MCF 10A (cell line): ENCODE data around the gene PRRT3. TPM values are rescaled to one million over a fixed set of nuclear protein-coding genes. Genes with fewer than 3 reads are reported as not detected.
A peak's percentile ranks its signal among the peaks of the same experiment; 100 is the strongest.

ENCODE experiments used
- BruUV-seq: library from RNA; stranded (reverse); fragments of 400-500 nt; replicated peaks from 2 replicates; lab custom pipeline; 2021; lab: Mats Ljungman, UMichigan
- CTCF ChIA-PET: fragments of 300-600 bp; sonication (Branson Sonifier 250); formaldehyde crosslinking; extraction: SDS; loops from one replicate; lab custom pipeline; 2021; ENCODE audit warnings: antibody characterized with exemption, inconsistent platforms; lab: Yijun Ruan, JAX
- POLR2A ChIA-PET: fragments of 300-600, 350-650 bp; sonication (Branson Sonifier 250); formaldehyde crosslinking; extraction: SDS; loops from one replicate; lab custom pipeline; 2020; ENCODE audit warnings: antibody characterized with exemption, inconsistent platforms; lab: Yijun Ruan, JAX
- DNase-seq: peaks from one replicate; pipeline ENCODE4 v3.0.0-alpha.2; 2018; ENCODE audit not compliant: unreplicated experiment
- H3K27ac Mint-ChIP-seq: one replicate; pipeline ENCODE4 v1.8.0; 2022; ENCODE audit warnings: mild to moderate bottlenecking, low read depth, mixed read lengths; ENCODE audit not compliant: unreplicated experiment
- H3K27me3 Mint-ChIP-seq: one replicate; pipeline ENCODE4 v1.8.0; 2022; ENCODE audit warnings: mixed read lengths; ENCODE audit not compliant: insufficient read depth, unreplicated experiment
- H3K36me3 Mint-ChIP-seq: one replicate; pipeline ENCODE4 v1.8.0; 2022; ENCODE audit warnings: mild to moderate bottlenecking, moderate library complexity, mixed read lengths; ENCODE audit not compliant: insufficient read depth, unreplicated experiment
- H3K4me1 Mint-ChIP-seq: one replicate; pipeline ENCODE4 v1.8.0; 2022; ENCODE audit warnings: mixed read lengths; ENCODE audit not compliant: insufficient read depth, unreplicated experiment
- H3K4me3 Mint-ChIP-seq: one replicate; pipeline ENCODE4 v1.8.0; 2022; ENCODE audit warnings: mild to moderate bottlenecking, moderate library complexity, mixed read lengths; ENCODE audit not compliant: unreplicated experiment
- H3K9me3 Mint-ChIP-seq: one replicate; pipeline ENCODE4 v1.8.0; 2022; ENCODE audit warnings: mixed read lengths; ENCODE audit not compliant: unreplicated experiment
- intact Hi-C: fragments of 100-400 bp; cut with micrococcal nuclease; formaldehyde crosslinking; loops from 2 replicates; pipeline ENCODE4 v1.14.1; 2022
- total RNA-seq: library from RNA; stranded (reverse); gene quantifications from 2 replicates; pipeline ENCODE4 v1.2.3, GENCODE V29; 2022
- TF ChIP-seq, protein P1 (sequence below): fragments of 200-600 bp; IDR thresholded peaks from one replicate; pipeline ENCODE4 v1.8.0; 2022; ENCODE audit warnings: antibody characterized with exemption, mild to moderate bottlenecking; ENCODE audit not compliant: unreplicated experiment

PRRT3 gene
- total RNA-seq, 1 experiment from 2014 or later, result 1.3 TPM

DNA sequence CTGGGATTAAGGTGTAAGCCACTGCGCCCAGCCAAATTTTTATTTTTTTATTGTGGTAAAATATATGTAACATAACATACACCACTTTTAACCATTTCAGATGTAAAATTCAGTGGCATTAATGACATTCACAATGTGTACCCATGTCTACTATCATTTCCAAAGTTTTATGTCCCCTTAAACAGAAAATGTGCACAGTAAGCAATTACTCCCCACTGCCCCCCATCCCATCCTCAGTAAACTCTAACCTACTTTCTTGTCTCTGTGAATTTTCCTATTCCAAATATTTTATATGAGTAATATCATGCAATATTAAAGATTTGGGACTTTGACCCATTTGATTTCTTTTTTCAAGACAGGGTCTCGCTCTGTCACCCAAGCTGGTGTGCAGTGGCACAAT is 14.6 kb upstream of the PRRT3 start:
- ChIA-PET POLR2A (interaction anchor here (0.6 kb wide), 2 partner anchors 138 to 801 kb away, joined by 3 read pairs; no protein-coding TSS in a partner anchor), CTCF (interaction anchor here (0.8 kb wide), 1 partner anchor 20 kb away, joined by 3 read pairs; no protein-coding TSS in a partner anchor)
- H3K4me3 Mint-ChIP-seq, result no peak overlapping the region
- no peak overlapping the region for H3K27ac Mint-ChIP-seq
- no peak for DNase-seq
- TF ChIP-seq, protein P1, sequence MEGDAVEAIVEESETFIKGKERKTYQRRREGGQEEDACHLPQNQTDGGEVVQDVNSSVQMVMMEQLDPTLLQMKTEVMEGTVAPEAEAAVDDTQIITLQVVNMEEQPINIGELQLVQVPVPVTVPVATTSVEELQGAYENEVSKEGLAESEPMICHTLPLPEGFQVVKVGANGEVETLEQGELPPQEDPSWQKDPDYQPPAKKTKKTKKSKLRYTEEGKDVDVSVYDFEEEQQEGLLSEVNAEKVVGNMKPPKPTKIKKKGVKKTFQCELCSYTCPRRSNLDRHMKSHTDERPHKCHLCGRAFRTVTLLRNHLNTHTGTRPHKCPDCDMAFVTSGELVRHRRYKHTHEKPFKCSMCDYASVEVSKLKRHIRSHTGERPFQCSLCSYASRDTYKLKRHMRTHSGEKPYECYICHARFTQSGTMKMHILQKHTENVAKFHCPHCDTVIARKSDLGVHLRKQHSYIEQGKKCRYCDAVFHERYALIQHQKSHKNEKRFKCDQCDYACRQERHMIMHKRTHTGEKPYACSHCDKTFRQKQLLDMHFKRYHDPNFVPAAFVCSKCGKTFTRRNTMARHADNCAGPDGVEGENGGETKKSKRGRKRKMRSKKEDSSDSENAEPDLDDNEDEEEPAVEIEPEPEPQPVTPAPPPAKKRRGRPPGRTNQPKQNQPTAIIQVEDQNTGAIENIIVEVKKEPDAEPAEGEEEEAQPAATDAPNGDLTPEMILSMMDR, result no peak
- peaks cover 82% of the 10 kb centered on the region for H3K36me3 Mint-ChIP-seq
- H3K27me3 Mint-ChIP-seq, result no peaks in the 10 kb centered on the region
- peaks cover 10% of the 10 kb centered on the region for H3K4me1 Mint-ChIP-seq
- intact Hi-C loops, result no loop called here
- BruUV-seq, result no TSS peak
- no peaks in the 10 kb centered on the region for H3K9me3 Mint-ChIP-seq

DNA sequence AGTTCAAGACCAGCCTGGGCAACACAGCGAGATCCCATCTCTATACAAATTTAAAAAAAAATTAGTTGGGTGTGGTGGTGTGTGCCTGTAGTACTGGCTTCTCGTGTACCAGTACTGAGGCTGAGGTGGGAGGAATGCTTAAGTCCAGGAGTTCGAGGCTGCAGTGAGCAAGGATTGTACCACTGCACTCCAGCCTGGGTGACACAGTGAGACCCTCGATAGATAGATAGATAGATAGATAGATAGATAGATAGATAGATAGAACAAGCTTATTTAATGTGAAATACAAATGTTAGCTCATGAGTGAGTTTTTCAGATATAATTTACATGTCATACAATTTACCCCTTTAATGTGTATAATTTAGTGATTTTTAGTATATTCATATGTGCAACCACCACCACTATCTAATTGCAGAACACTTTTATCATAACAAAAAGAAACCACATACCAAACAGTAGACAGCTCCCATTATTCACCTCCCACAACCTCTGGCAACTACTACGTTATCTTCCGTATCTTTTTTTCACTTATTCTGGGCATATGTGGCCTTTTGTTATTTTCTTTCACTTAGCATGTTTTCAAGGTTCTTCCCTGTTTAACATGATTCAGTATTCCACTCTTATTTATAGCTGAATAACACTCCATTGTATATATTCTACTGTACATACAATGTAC is 13.1 kb upstream of the PRRT3 start:
- Mint-ChIP-seq H3K36me3 (peaks cover 74% of the 10 kb centered on the region), H3K27ac (no peak overlapping the region), H3K4me3 (no peak overlapping the region), H3K9me3 (no peaks in the 10 kb centered on the region), H3K27me3 (no peaks in the 10 kb centered on the region), H3K4me1 (peaks cover 6% of the 10 kb centered on the region)
- BruUV-seq, result no TSS peak
- TF ChIP-seq, protein P1, result no peak
- ChIA-PET CTCF (interaction anchor here (0.6 kb wide), 2 partner anchors 160 to 1033 kb away, joined by 3 to 4 read pairs; no protein-coding TSS in a partner anchor), POLR2A (interaction anchor here (0.5 kb wide), 1 partner anchor 71 kb away, joined by 3 read pairs; no protein-coding TSS in a partner anchor)
- intact Hi-C loops, result no loop called here
- no peak for DNase-seq

- H3K4me3 Mint-ChIP-seq, result no peak overlapping the region
- no peak overlapping the region for H3K27ac Mint-ChIP-seq
- CTCF ChIA-PET, result no interaction called here
- POLR2A ChIA-PET, result no interaction called here
- no peaks in the 10 kb centered on the region for H3K9me3 Mint-ChIP-seq
- TF ChIP-seq, protein P1, result peak; percentile 16
- peaks cover 9% of the 10 kb centered on the region for H3K36me3 Mint-ChIP-seq
- intact Hi-C loops, result loop anchor here (5.0 kb wide), 1 partner anchor 35 kb away; no protein-coding TSS in a partner anchor
- no TSS peak for BruUV-seq
- H3K4me1 Mint-ChIP-seq, result no peaks in the 10 kb centered on the region
- DNase-seq, result no peak
- no peaks in the 10 kb centered on the region for H3K27me3 Mint-ChIP-seq
Measured at GRCh38 chr3:9957214-9957613, 5.0 kb upstream of the PRRT3 start.

DNA sequence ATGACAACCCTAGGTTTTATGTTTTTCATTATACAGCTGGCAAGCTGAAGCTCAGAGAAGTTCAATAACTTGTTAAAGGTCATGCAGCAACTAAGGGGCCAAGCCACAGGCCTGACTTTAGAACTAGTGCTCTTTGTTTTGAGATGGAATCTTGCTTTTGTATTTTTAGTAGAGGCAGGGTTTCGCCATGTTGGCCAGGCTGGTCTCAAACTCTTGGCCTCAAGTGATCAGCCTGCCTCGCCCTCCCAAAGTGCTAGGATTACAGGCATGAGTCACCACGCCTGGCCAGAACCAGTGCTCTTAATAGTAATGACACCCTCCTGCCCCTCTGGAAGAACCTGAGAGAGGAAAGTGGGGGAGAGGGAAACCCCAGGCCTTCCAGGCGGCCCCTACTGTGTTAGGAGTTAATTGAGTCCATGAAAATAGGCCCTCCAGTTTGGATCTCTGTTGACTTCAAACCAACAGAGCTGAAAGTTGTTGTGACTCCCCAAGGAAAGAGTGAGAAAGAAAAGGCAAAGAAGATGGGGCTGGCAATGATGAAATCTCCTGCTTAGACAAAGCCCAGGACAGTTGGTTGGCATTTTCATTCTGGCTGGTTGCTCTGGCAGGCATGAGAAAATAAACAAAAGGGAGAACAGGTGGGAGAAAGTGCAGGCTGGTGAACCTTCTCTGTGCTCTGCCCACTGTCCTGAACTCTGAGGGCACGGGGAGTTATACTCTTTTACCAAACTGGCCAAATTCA is 3.6 kb upstream of the PRRT3 start:
- TF ChIP-seq, protein P1, result no peak
- Mint-ChIP-seq H3K27me3 (no peaks in the 10 kb centered on the region), H3K36me3 (peaks cover under 1% of the 10 kb centered on the region), H3K4me3 (no peak overlapping the region), H3K9me3 (no peaks in the 10 kb centered on the region), H3K4me1 (no peaks in the 10 kb centered on the region), H3K27ac (peak overlapping the region; percentile 2)
- no TSS peak for BruUV-seq
- CTCF ChIA-PET, result interaction anchor here (0.5 to 2.4 kb wide), 7 partner anchors 9 to 110 kb away, joined by 3 to 6 read pairs (median 3); no protein-coding TSS in a partner anchor
- POLR2A ChIA-PET, result interaction anchor here (0.7 to 2.5 kb wide), 5 partner anchors 8 to 109 kb away, joined by 3 to 8 read pairs (median 3); no protein-coding TSS in a partner anchor
- DNase-seq, result no peak
- intact Hi-C loops, result loop anchor here (5.0 kb wide), 1 partner anchor 37 kb away; no protein-coding TSS in a partner anchor
